ENCODE data around the gene SLC22A4. TPM values are rescaled to one million over a fixed set of nuclear protein-coding genes. Genes with fewer than 3 reads are reported as not detected.

The SLC22A4 gene
- total RNA-seq, 1 donor from 2014 or later, result not detected

DNA sequence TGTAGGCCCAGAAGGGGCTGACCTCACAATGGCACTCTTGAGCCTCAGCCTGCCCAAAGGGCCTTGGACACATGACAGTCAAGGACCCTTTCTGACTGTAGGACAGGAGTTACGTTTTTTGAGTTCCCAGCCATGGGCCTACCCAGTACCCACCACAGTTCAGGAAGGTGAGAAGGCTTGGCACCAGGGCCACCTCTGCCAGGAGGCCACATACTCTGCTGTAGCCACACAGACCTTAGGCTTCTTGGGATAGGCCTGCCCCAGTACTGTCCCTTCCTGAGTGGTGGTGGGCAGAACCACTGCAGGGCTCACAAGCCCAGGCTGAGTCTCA, 23.9 kb upstream of the SLC22A4 start:
- TF ChIP-seq, protein P1, sequence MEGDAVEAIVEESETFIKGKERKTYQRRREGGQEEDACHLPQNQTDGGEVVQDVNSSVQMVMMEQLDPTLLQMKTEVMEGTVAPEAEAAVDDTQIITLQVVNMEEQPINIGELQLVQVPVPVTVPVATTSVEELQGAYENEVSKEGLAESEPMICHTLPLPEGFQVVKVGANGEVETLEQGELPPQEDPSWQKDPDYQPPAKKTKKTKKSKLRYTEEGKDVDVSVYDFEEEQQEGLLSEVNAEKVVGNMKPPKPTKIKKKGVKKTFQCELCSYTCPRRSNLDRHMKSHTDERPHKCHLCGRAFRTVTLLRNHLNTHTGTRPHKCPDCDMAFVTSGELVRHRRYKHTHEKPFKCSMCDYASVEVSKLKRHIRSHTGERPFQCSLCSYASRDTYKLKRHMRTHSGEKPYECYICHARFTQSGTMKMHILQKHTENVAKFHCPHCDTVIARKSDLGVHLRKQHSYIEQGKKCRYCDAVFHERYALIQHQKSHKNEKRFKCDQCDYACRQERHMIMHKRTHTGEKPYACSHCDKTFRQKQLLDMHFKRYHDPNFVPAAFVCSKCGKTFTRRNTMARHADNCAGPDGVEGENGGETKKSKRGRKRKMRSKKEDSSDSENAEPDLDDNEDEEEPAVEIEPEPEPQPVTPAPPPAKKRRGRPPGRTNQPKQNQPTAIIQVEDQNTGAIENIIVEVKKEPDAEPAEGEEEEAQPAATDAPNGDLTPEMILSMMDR (IDR thresholded peaks at IDR 0.05), result no peak
- peaks cover 8% of the 10 kb centered on the region for H3K27me3 Mint-ChIP-seq
- intact Hi-C loops (cut with micrococcal nuclease), result no loop called here
- no peaks in the 10 kb centered on the region for H3K9me3 Mint-ChIP-seq
- CTCF ChIA-PET, result no interaction called here
- no peak overlapping the region for H3K27ac Mint-ChIP-seq
- H3K4me3 Mint-ChIP-seq, result no peak overlapping the region
- DNase-seq (no peak), ATAC-seq (ENCODE audit: low read depth) (no peak)
- POLR2A ChIA-PET, result no interaction called here
- H3K36me3 Mint-ChIP-seq (ENCODE audit: low read depth), result no peaks in the 10 kb centered on the region
- H3K4me1 Mint-ChIP-seq, result peaks cover 12% of the 10 kb centered on the region

- DNase-seq (no peak), ATAC-seq (ENCODE audit: low read depth) (no peak)
- Mint-ChIP-seq H3K27me3 (peaks cover 11% of the 10 kb centered on the region), H3K36me3 (ENCODE audit: low read depth) (no peaks in the 10 kb centered on the region), H3K27ac (no peak overlapping the region), H3K9me3 (no peaks in the 10 kb centered on the region), H3K4me1 (peaks cover 12% of the 10 kb centered on the region), H3K4me3 (no peak overlapping the region)
- ChIA-PET CTCF (no interaction called here), POLR2A (no interaction called here)
- intact Hi-C loops (cut with micrococcal nuclease), result no loop called here
- TF ChIP-seq, protein P1 (IDR thresholded peaks at IDR 0.05), result no peak
These were observed 23.5 kb upstream of the SLC22A4 start for GRCh38 chr5:132270706-132271105.

GRCh38 chr5:132271251-132272246, 22.6 kb upstream of the SLC22A4 start:
- peak overlapping the region; percentile 68 for H3K4me3 Mint-ChIP-seq
- intact Hi-C loops (cut with micrococcal nuclease), result loop anchor here (1.0 kb wide), 5 partner anchors 23 to 549 kb away; partner anchors contain the start of genes SLC22A4 and SLC22A5
- peaks cover 11% of the 10 kb centered on the region for H3K27me3 Mint-ChIP-seq
- no peaks in the 10 kb centered on the region for H3K36me3 Mint-ChIP-seq (ENCODE audit: low read depth)
- H3K4me1 Mint-ChIP-seq, result peaks cover 12% of the 10 kb centered on the region
- H3K9me3 Mint-ChIP-seq, result no peaks in the 10 kb centered on the region
- H3K27ac Mint-ChIP-seq, result no peak overlapping the region
- TF ChIP-seq, protein P1 (IDR thresholded peaks at IDR 0.05), result no peak
- ChIA-PET CTCF (interaction anchor here (1.3 to 2.8 kb wide), 5 partner anchors 10 to 229 kb away, joined by 3 to 13 read pairs (median 6); partner anchors contain the start of gene SLC22A5), POLR2A (no interaction called here)
- DNase-seq, result no peak
- ATAC-seq (ENCODE audit: low read depth), result peak; percentile 47

GRCh38 chr5:132272311-132273210, 21.6 kb upstream of the SLC22A4 start:
- intact Hi-C loops (cut with micrococcal nuclease), result loop anchor here (1.0 kb wide), 5 partner anchors 22 to 548 kb away; partner anchors contain the start of genes SLC22A4 and SLC22A5
- Mint-ChIP-seq H3K36me3 (ENCODE audit: low read depth) (no peaks in the 10 kb centered on the region), H3K27ac (no peak overlapping the region), H3K4me3 (peak overlapping the region; percentile 4), H3K27me3 (peaks cover 11% of the 10 kb centered on the region), H3K9me3 (no peaks in the 10 kb centered on the region), H3K4me1 (peaks cover 12% of the 10 kb centered on the region)
- DNase-seq, result peak; percentile 66
- TF ChIP-seq, protein P1 (IDR thresholded peaks at IDR 0.05), result peak; percentile 96
- ChIA-PET POLR2A (no interaction called here), CTCF (interaction anchor here (1.1 to 2.8 kb wide), 7 partner anchors 8 to 228 kb away, joined by 3 to 13 read pairs (median 4); partner anchors contain the start of gene SLC22A5)
- ATAC-seq (ENCODE audit: low read depth), result peak; percentile 51
